ENCODE results near the gene GPR12. TPM values are rescaled to one million over a fixed set of nuclear protein-coding genes. Genes with fewer than 3 reads are reported as not detected.

GPR12 gene
- total RNA-seq, 1 experiment from 2014 or later: not detected

GRCh38 chr13:26760832-26761582 lies 421 bp upstream of the GPR12 start:
- POLR2A ChIA-PET (ENCODE audit: low non-redundant PET): no interaction called here
- no TSS peak for BruUV-seq (replicated peaks)
- Histone ChIP-seq H3K9me3 (ENCODE audit: low read depth, low read length, poor library complexity, severe bottlenecking) (no peaks in the 10 kb centered on the region), H3K27me3 (replicated peaks; ENCODE audit: insufficient read depth, low read depth, low read length, poor library complexity) (peaks cover 86% of the 10 kb centered on the region), H3K4me1 (ENCODE audit: insufficient read depth, low read length, poor library complexity, severe bottlenecking) (no peaks in the 10 kb centered on the region), H3K4me3 (ENCODE audit: low read depth, low read length, poor library complexity, severe bottlenecking) (no peak overlapping the region), H3K36me3 (ENCODE audit: insufficient read depth, low read length, poor library complexity, severe bottlenecking) (no peaks in the 10 kb centered on the region), H3K27ac (ENCODE audit: low read depth, low read length, poor library complexity, severe bottlenecking) (no peak overlapping the region)
- TF ChIP-seq EZH2 (IDR thresholded peaks at IDR 0.05; ENCODE audit: borderline replicate concordance, low read depth, low read length, poor library complexity, severe bottlenecking): peak; percentile 69
- TF ChIP-seq CTCF (conservative IDR thresholded peaks at IDR 0.05; ENCODE audit: low read depth, low read length): no peak
- intact Hi-C loops (cut with micrococcal nuclease; ENCODE audit: unreplicated experiment): no loop called here
- DNase-seq (ENCODE audit: low spot score): no peak
- CTCF ChIA-PET: no interaction called here

- POLR2A ChIA-PET (ENCODE audit: low non-redundant PET): no interaction called here
- Histone ChIP-seq H3K27ac (ENCODE audit: low read depth, low read length, poor library complexity, severe bottlenecking) (no peak overlapping the region), H3K4me1 (ENCODE audit: insufficient read depth, low read length, poor library complexity, severe bottlenecking) (no peaks in the 10 kb centered on the region), H3K36me3 (ENCODE audit: insufficient read depth, low read length, poor library complexity, severe bottlenecking) (no peaks in the 10 kb centered on the region), H3K27me3 (replicated peaks; ENCODE audit: insufficient read depth, low read depth, low read length, poor library complexity) (peaks cover 87% of the 10 kb centered on the region), H3K9me3 (ENCODE audit: low read depth, low read length, poor library complexity, severe bottlenecking) (no peaks in the 10 kb centered on the region), H3K4me3 (ENCODE audit: low read depth, low read length, poor library complexity, severe bottlenecking) (no peak overlapping the region)
- no peak for DNase-seq (ENCODE audit: low spot score)
- intact Hi-C loops (cut with micrococcal nuclease; ENCODE audit: unreplicated experiment): no loop called here
- BruUV-seq (replicated peaks): no TSS peak
- no peak for TF ChIP-seq CTCF (conservative IDR thresholded peaks at IDR 0.05; ENCODE audit: low read depth, low read length)
- no peak for TF ChIP-seq EZH2 (IDR thresholded peaks at IDR 0.05; ENCODE audit: borderline replicate concordance, low read depth, low read length, poor library complexity, severe bottlenecking)
- CTCF ChIA-PET: no interaction called here
These were observed 1.2 kb downstream of the GPR12 start for GRCh38 chr13:26759249-26759906.

- Histone ChIP-seq H3K27ac (ENCODE audit: low read depth, low read length, poor library complexity, severe bottlenecking) (no peak overlapping the region), H3K36me3 (ENCODE audit: insufficient read depth, low read length, poor library complexity, severe bottlenecking) (no peaks in the 10 kb centered on the region), H3K9me3 (ENCODE audit: low read depth, low read length, poor library complexity, severe bottlenecking) (no peaks in the 10 kb centered on the region), H3K4me3 (ENCODE audit: low read depth, low read length, poor library complexity, severe bottlenecking) (no peak overlapping the region), H3K4me1 (ENCODE audit: insufficient read depth, low read length, poor library complexity, severe bottlenecking) (no peaks in the 10 kb centered on the region), H3K27me3 (replicated peaks; ENCODE audit: insufficient read depth, low read depth, low read length, poor library complexity) (peaks cover 79% of the 10 kb centered on the region)
- CTCF ChIA-PET: no interaction called here
- DNase-seq (ENCODE audit: low spot score): no peak
- no TSS peak for BruUV-seq (replicated peaks)
- no peak for TF ChIP-seq EZH2 (IDR thresholded peaks at IDR 0.05; ENCODE audit: borderline replicate concordance, low read depth, low read length, poor library complexity, severe bottlenecking)
- no peak for TF ChIP-seq CTCF (conservative IDR thresholded peaks at IDR 0.05; ENCODE audit: low read depth, low read length)
- intact Hi-C loops (cut with micrococcal nuclease; ENCODE audit: unreplicated experiment): no loop called here
- POLR2A ChIA-PET (ENCODE audit: low non-redundant PET): no interaction called here
These were observed 2.0 kb downstream of the GPR12 start for GRCh38 chr13:26758496-26759157.

All from A673 (cell line).